HEK293T (cell line): Measurements from ENCODE around the gene SLC12A7.

Experiments used
- ARNT ChIP-seq: fragments of 450-650 bp; IDR thresholded peaks from 2 replicates; pipeline ENCODE4 v1.6.1; 2017; ENCODE audit warnings: mild to moderate bottlenecking
- BHLHE40 ChIP-seq: fragments of 450-650 bp; IDR thresholded peaks from 2 replicates; pipeline ENCODE4 v1.6.1; 2016; ENCODE audit warnings: mild to moderate bottlenecking, moderate library complexity, borderline replicate concordance
- CTBP1 ChIP-seq: fragments of 450-650 bp; IDR thresholded peaks from 2 replicates; pipeline ENCODE4 v1.6.1; 2016; ENCODE audit warnings: borderline replicate concordance
- ELF4 ChIP-seq: fragments of 450-650 bp; IDR thresholded peaks from 2 replicates; pipeline ENCODE4 v1.6.1; 2017; ENCODE audit warnings: antibody characterized with exemption
- FOXK2 ChIP-seq: fragments of 450-650 bp; IDR thresholded peaks from 2 replicates; pipeline ENCODE4 v1.6.1; 2016; ENCODE audit warnings: mild to moderate bottlenecking
- FOXM1 ChIP-seq: fragments of 450-650 bp; IDR thresholded peaks from 2 replicates; pipeline ENCODE4 v1.6.1; 2017; ENCODE audit warnings: mild to moderate bottlenecking, borderline replicate concordance
- HDGF ChIP-seq: fragments of 450-650 bp; IDR thresholded peaks from 2 replicates; pipeline ENCODE4 v1.6.1; 2017; ENCODE audit warnings: antibody characterized with exemption, borderline replicate concordance
- L3MBTL2 ChIP-seq: fragments of 450-650 bp; conservative IDR thresholded peaks from 2 replicates; pipeline ENCODE4 v1.6.1; 2016; ENCODE audit warnings: mild to moderate bottlenecking
- NFRKB ChIP-seq: fragments of 450-650 bp; IDR thresholded peaks from 2 replicates; pipeline ENCODE4 v1.6.1; 2016; ENCODE audit warnings: mild to moderate bottlenecking, moderate library complexity
- PKNOX1 ChIP-seq: fragments of 450-650 bp; IDR thresholded peaks from 2 replicates; pipeline ENCODE4 v1.6.1; 2016
- SP1 ChIP-seq: fragments of 450-650 bp; IDR thresholded peaks from 2 replicates; pipeline ENCODE4 v1.6.1; 2017
- SUZ12 ChIP-seq: fragments of 450-650 bp; IDR thresholded peaks from 2 replicates; pipeline ENCODE4 v1.6.1; 2016; ENCODE audit warnings: mild to moderate bottlenecking
- TARDBP ChIP-seq: fragments of 450-650 bp; IDR thresholded peaks from 2 replicates; pipeline ENCODE4 v1.6.1; 2016

DNA sequence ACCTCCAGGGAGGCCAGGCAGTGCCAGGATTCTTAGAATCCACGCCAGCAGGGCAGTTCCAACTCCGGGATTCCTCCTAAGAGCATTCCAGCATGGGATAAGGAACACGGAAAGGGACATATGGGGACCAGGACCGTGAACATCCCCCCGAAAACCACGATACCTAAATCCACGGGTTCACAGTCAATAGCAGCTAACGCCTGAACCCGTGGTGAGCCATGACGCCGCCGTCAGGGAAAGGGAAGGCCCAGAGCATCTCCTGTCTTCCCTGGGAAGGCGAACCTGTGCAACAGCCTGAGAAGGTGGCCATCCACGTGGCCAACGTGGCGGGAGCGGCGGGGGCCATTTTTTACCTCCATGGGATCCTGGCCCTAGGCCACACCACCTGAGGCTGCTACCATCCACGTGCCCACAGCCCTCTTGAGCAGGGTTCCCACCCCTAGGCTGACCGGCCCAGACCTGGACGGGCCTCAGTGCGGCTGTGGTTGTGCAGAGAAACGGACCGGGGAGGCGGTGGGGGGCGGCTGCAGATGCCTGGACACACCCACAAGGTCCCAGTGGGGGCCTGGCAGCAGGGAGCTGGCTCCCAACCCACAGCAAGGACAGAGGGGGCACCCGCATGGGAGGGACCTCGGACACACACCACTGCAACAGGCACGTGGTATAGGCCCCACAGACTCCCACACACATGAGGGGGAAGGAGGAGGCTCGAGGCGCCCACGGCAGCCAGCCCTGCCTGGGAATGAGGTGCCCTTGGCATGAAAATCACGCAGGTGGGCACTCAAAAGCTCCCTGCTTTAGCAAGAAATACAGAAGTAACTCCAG is 42.8 kb downstream of the SLC12A7 start:
- no peak for TF ChIP-seq SUZ12
- TF ChIP-seq SP1 = no peak
- TF ChIP-seq FOXK2 = no peak
- no peak for TF ChIP-seq PKNOX1
- no peak for TF ChIP-seq NFRKB
- no peak for TF ChIP-seq ARNT
- no peak for TF ChIP-seq L3MBTL2
- no peak for TF ChIP-seq FOXM1
- no peak for TF ChIP-seq BHLHE40
- TF ChIP-seq ELF4 = no peak
- TF ChIP-seq CTBP1 = no peak
- no peak for TF ChIP-seq HDGF
- no peak for TF ChIP-seq TARDBP
